ENCODE results near the gene TSC22D3.
"Not testable (repeated sequence)": the region's sequence is repeated elsewhere in the genome, so short reads cannot be mapped to it uniquely, and the experiment has no call there.

The TSC22D3 gene

DNA sequence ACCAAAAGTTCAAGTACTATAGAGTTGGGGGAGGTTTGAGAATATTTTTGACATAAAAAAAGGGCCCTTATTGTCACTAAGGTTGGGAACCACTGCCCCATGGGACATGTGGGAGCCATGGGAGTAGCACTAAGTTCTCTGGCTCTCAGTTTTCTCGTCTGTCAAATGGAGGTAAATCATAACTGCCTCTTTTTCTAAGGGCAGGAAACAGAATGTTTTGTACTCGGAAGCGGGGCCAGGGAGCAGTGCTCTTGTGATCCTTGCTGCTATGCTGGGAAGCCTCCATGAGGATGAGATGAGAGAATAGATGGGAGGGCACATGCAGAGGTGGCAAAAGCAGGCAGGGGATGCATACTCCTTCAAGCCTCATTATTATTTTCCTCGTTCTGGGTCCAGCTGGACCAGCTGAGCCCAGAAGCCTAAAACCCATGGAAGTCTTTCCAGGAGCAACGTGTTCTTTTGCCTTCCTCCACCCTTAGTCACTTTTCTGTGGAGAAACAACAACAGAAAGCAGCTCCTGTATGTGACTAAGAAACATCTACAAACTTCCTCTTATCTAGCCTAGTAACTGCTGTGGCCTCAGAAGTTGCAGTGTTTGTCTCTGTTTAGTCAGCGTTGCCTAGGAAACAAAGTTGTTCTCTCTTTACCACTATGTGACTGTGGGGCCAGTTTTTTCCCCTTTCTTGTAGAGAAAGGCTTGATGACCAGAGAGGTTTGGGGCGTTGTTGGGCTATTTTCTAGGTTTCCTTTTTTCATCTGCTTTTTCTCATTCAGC lies 64.8 kb downstream of the TSC22D3 start:
- DNase-seq: peak; percentile 32

DNA sequence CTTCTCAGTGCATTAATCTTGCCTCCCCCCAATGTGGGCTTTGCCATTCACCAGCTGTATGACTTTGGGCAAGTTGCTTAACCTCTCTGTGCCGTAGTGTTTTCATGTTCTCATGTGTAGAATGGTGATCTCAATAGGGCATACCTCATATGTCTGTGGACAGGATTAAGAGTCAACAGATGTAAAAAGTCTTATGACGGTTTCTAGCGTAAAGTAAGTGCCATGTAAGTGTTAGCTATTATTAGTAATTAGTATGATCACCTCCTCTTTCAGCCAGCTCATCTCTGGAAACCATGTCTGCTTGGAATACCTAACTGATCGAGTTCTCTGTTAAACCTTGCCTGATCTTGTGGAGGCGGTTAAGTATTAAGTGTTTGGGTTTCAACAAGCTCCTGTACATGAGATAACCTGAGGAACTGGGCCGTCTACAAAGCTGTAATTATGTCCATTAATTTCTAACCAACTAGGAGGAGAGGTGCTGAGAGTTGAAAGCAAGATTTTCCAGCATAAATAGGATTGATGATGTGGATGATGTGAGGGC lies 66.3 kb downstream of the TSC22D3 start:
- no peak for DNase-seq

DNA sequence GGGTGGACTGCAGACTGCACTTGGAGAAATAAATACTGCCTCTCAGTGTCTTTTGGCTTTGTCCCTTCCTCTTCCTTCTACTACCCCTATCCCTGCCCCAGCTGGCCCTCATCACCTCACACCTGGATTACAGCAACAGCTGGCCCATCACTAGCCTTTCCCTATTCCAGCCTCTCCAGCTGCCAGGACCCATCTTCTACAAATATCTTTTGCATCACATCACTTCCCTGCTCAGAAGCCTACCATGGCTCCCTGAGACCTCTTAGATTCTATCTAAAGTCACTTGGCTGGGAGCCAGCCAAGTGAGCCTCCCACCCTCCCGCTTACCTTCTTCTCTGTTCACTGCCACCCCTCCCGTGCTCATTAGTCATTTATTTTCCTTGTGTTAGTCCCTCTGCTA lies 66.8 kb downstream of the TSC22D3 start:
- no peak for DNase-seq

DNA sequence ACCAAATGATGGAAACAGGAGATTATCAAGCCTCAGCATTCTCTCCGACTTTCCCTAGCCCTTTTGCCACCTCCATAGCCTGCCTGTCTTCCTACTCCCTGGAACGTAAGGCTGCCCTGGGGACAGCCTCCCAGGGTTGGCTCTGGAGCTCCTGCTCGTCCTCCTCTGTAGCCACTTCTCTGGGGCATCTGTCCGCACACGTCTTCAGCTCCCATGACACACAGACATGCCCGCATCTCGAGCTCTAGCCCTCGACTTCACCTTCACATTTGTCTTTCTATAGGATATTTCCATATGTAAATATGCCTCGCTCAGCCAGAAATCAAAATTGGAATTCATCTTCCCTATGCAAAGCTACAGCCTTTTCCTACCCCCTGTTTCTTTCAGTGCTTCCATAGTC lies 67.7 kb downstream of the TSC22D3 start:
- DNase-seq: no peak

DNA sequence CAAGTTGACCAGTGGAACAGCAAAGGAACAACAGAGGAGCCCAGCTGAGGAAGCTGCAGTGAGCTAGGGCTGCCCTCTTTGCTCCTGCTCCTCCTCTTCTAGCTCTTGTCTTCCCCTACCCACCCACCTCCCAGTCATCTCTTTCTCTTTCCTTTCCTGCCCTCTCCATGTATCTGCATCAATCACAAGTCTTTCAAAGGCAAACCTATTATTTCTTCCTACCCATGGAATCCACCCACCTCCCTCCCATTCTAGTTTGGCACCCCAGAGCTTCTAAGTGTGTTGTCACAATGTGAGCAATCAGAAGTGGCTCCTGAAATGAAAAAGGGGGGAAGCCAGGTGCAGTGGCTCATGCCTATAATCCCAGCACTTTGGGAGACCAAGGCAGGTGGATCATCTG lies 69.3 kb downstream of the TSC22D3 start:
- DNase-seq: no peak

DNA sequence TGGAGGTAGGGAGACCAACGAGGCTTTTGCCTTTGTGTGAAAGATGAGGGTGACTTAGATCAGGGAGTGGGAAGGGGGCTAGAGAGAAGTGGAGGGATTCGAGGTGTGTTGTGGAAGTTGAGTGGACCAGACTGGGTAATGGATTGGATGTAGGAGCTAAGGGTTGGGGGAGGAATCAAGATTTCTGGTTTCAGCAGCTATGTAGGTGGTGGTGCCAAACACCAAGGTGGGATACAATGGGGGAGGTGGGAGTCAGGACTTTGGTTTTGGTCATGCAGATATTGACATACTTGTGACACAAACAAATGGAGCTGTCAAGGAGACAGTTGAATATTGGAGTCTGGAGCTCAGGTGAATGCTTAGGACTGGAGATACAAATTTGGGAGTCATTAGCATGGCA lies 71.0 kb downstream of the TSC22D3 start:
- DNase-seq: no peak

DNA sequence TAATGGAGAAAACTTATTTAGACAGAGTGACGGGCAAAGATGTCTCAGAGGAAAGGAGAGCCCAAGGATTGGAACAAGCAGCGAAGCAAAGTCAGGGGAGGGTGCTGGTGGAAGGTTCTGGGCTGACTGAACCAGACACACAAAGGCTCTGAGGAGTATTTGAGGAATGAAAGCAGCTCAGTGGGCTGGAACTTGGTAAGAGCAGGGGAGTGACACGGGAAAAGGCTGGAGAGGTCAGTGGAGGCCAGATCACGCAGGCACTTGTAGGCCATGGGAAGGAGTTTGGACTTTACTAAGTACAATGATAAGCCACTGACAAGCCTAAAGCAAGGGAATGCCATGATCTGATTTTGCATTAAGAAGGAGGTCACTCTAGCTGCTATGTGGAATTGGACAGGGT lies 71.4 kb downstream of the TSC22D3 start:
- no peak for DNase-seq

DNA sequence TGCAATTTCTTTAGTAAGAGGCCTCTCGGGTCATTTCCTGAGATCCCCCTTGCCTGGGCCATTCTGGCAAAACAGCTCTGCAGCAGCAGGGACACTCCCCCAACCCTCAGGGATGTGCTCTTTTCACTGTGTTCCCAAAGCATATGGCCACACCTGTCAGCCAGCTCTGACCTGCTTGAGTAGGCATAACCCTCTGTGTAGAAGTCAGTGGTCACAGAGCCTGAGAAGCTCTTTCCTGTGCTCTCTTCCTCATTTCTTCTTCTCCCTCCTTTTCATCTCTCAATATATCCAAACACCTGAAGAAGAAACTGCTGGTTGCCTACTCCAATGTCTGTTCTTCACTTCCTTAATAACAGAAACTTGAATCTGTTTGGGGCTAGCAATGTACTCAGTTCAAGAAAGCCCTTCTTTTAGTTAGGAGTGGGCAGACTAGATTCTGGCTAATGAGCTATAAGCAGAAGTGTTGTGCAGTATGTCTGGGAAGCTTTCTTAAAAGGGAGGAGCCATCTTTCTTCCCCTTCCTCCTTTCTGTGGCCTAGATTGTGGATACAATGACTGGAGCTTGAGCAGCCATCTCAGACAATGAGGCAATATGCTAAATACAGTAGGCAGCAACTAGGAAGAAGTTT lies 74.0 kb downstream of the TSC22D3 start:
- no peak for DNase-seq

DNA sequence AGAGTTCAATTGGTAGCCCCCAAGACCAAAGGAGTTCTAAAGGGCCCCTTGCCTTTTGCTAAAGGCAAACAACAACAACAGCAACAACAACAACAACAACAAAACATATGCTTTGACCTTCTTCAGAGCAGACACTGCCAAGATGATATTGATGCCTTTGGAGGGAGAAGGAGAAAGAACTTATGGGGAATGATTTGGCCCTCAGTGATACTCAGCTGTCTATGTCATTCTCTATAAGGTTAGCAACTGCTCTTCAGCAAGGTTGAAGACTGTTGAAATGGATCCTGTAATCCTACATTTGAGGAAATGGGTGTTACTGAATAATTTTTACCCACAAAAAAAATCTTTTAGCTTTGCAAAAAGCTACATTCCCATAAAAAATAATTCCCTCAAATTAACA lies 74.8 kb downstream of the TSC22D3 start:
- no peak for DNase-seq

DNA sequence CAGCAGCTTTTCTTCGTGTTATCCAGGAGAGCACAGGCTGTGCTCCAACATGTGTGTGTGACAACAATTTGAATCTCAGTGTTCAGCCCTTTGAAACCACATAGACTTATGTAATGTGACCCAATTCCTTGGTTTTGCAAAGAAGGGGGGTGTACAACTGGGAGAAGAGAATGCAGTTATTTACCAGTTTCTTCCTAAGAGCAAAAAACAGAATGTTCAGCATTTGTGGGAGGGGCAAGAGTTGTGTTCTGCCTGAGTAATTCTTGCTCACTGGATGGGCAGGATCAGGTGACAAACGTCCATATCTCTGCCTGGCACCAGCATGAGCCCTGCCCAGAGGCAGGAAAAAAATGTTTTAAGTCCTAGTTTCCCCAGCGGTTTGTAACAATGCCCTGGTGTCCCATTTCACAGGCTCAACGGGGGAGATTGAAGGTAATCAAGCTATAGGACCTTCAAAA lies 75.2 kb downstream of the TSC22D3 start:
- DNase-seq: no peak

DNA sequence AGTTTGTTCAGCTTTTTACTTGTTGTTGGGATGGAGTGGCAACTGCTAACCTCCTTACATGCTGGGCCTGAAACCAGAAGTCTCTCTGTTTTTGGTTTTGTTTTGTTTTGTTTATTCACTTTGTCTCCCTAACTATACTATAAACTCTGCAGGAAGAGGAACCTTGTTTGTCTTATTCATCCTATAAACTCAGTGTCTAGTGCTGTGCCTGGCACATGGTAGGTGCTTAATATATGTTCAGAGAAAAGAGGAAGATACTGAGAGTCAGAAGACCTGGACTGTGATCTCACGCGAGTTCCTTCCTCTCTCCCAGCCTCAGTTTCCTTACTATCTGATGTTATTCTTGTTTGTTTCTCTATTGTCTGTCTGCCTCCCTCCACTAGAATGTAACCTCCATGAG lies 76.0 kb downstream of the TSC22D3 start:
- no peak for DNase-seq

DNA sequence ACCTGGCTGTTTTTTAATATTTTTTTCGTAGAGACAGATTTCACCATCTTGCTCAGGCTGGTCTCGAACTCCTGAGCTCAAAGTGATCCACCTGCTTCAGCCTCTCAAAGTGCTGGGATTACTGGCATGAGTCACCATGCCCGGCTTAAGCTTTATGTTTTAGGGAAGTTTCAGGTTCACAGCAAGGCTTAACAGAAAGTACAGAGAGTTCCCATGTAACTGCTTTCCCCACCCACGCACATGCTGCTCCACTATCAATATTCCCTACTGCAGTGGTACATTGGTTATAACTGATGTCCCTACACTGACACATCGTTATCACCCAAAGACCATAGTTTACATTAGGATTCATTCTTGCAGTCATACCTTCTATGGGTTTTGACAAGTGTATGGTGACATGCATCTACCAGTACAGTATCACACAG lies 84.6 kb downstream of the TSC22D3 start:
- no peak for DNase-seq

DNA sequence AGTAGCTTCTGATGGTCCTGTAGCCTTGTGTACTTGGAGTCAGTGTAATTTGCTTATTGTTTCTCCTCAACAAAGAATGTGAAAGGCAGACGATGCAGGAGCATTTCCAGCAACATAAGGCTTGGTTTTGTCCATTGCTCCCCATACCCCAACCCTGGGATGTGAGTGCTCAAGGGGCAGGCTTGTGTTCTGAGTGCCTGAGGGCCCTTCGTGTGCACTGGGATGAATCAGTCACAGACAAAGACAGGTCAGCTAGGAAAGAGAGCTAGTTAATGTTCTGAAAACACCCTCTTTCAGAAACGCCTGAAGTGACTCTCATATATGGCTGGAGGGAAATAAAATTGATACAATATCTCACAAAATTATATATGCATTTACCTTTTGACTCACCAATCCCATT lies 88.1 kb downstream of the TSC22D3 start:
- DNase-seq: no peak

DNA sequence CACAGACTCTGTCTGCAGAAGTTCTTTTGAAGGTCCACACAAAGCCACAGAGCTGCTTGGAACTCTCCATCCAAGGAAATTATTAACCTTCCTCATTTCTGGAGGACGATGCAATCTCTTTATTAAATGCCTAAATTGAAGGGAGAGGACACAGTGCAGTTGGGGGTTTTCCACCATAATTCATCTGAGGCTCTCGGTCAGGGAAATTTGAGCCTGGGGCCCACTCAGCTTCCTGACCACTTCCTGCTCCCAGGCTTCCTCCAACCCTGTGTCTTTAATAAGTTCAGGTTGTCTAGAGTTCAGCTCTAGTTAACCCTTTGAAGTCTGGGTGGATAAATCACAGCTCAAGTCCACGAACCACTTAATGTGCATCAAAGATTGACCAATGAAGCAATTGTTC lies 88.8 kb downstream of the TSC22D3 start:
- no peak for DNase-seq

DNA sequence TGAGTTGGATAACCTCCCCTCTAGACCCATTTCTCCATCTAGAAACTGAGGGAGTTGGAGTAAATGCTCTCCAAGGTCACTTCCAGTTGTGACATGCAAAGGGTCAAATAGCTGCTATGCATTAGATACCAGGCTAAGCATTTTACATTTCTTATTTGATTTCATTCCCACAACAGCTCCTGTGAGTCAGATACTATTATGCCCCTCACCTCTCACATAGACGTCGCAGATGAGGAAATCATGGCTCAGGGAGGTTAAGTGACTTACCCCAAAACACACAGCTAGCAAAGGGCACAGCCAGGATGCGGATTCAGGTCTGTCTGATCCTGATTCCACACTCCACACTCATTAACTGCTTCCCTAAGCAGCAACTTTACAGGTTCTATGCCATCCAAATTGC lies 89.6 kb downstream of the TSC22D3 start:
- no peak for DNase-seq

DNA sequence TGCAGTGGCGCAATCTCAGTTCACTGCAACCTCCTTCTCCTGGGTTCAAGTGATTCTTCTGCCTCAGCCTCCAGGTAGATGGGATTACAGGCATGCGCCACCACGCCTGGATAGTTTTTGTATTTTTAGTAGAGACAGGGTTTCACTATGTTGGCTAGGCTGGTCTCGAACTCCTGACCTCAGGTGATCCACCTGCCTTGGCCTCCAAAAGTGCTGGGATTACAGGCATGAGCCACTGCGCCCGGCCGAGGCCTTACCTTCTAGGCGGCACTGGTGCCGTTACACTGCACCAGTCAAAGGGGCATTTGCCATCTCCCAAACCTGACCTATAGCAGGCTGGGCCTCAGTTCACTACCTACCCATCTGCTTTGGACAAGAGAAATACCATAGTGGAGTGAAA lies 90.0 kb downstream of the TSC22D3 start:
- DNase-seq: not testable (repeated sequence)

DNA sequence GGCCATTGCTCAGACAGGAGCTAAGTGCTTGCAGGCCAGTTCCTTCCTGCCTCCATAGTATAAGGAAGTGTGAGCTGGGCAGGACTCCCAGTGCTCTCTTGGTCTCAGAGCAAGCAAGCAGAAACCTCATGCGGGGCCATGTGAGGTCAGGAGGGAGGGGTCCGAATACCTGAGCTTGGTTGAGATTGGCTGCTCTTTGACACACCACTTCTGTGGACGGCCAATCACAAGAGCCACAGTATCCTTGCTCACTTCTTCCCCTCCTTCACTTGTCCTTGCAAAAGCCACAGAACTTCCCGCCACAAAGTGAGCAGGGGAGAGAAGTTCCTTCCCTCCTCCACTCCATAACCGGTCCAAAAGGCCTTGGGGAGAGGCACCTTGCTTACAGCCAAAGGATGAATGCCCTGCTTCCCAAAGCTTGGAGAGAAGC lies 90.6 kb downstream of the TSC22D3 start:
- DNase-seq: no peak

DNA sequence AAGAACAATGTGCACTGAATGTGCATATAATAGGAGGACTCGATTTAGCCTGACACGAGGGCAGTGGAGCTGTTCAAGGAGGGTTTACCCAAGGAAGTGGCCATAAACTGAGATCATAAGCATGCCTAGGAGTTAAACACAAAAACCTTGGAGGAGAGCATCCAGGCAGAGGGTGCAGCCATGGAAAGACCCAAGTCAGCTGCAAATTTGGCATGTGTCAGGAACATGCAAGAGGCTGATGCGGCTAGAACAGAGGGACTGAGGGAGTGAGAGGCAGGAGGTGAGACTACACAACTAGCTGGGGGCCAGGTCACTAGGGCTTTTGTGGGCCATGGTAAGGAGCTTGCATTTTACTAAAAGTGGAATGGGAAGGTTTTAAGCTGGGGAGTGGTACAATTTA lies 91.7 kb downstream of the TSC22D3 start:
- DNase-seq: no peak

DNA sequence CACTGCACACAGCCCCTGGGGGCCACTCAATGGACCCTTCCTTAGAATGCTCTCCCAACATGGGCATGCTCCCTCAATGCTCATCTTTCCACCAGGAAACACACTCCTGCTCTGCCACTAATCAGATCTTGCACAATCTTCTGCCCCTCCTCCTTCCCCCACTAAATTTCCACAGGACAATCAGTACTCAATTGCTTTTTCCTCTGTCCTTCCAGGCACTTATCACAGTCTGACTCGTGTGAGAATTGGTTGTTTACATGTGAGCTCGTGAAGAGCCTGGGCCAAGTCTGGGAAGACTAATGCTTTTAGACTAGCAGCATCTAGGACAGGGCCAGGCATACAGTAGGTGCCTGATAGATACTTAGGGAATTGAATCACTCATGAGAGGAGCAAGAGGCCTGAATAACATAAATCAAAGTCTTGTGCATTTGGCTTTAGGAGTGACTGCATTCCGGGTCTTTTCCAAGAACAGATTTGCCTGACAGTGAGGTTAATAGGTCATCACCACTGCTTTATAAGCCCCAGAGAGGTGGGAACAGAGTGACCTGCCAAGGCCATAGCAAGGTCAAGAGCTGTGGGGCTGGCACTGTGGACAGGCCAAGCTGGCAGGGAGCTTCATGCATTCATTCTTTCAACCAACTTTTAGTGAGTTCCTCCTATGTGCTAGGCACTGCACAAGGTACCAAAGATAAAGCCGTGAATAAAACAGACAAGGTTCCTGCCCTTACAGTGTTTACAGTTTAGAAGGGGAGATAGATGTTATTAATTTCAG lies 92.3 kb downstream of the TSC22D3 start:
- no peak for DNase-seq

DNA sequence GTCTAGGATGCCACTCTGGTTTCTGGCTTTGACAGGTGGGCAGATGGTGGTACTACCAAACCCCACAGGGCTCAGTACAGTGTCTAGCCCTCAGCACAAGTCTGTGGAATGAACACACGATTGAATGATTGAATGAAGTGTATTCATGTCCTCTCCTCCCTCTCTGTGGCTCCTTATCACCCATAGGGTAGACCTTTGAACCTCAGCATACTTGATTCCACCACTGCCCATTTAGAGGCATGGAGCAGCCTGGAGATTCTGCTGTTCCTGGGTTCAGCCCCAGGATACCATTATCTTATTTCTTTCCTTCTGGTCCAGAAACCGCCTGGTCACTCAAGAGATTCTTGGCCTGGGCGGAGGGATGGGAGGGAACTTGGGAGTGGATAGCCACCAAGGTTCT lies 93.3 kb downstream of the TSC22D3 start:
- DNase-seq: no peak

DNA sequence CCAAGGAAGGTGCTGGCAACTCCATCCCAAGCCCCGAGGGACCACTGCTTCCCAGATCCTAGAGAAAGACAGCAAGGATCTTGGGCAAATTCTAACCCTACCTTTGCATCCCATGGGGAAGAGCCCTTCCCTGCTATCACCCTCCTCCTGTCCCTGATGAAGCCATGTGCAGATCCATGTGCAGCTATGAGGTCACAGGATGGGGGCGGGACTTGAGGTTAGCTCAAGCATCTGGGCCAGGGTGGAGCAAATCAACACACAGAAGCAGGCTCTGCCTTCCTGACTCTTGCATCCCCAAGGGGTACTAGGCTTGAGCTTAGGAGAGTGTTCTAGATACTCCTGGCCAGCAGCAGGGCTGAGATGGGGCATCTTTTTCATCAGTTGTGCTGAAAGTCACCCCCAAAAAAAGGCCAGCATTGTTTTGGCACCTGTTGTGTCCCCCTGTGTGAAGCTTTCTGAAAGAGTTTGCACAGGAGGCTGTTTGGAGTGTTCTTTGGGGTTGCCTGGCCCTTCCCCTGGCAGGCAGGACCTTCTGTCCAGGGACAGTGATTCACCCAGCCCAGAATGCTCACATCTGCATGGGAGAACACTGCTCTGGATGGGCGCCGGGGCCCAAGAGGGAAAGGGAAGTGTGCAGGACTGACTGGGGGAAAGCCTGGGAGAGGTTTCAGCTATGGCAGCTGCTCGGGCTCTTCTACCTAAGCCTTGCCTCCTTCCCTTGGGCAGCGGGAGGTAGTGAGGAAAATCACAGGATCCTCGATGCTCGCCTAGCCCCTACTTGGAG lies 96.4 kb downstream of the TSC22D3 start:
- DNase-seq: peak; percentile 72

DNA sequence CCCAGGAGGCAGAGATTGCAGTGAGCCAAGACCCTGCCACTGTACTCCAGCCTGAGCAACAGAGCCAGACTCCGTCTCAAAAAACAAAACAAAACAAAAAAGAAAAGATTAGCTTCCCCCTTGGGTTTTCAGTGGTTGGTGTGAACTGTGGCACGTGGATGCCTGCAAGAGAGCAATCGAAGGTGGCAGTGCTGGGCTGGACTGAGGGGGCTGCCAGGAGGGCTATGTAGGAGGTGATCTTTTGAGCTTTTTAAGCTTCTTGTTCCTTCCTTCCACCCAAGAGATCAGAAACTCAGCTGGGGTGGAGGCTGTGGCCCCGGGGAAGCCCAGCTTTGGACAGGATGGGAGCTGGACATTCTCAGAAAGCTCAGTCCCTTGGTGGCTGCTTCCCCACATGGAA lies 97.7 kb downstream of the TSC22D3 start:
- DNase-seq: no peak

DNA sequence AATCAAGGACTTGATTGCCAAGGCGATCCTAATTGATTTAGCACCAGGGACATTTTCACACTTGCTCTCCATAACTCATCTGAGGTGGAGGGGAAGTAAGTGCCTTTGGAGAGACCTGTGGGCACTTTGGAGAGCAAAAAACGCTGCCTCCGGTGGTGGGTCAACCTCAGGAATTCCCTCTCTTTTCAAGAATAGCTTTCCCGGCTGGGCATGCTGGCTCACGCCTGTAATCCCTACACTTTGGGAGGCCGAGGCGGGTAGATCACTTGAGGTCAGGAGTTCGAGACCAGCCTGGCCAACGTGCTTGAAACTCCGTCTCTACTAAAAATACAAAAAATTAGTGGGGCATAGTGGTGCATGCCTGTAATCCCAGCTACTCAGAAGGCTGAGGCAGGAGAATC lies 98.1 kb downstream of the TSC22D3 start:
- DNase-seq: no peak

Measured in activated CD4-positive, alpha-beta T cell treated with anti-CD3 and anti-CD28 coated beads, Interleukin-2, amount 50 U/mL, for 1 hour (primary cell).